K562 (cell line): ENCODE results near the gene ORMDL1. TPM values are rescaled to one million over a fixed set of nuclear protein-coding genes. Genes with fewer than 3 reads are reported as not detected.

Experiments
- BRCA1 ChIP-seq, 2 experiments: fragments of 450-650 bp in 1 of 2; sonication (generic) in 1 of 2; formaldehyde crosslinking in 1 of 2; IDR thresholded peaks; 2 replicates each; pipeline versions ENCODE4 v1.5.0 to v1.6.1; 2017 to 2020; ENCODE audit warnings: mild to moderate bottlenecking in 1 of 2, missing genetic modification reagents in 1 of 2
- BRD4 ChIP-seq: fragments of 200-600 bp; sonication (generic); IDR thresholded peaks from 2 replicates; pipeline ENCODE4 v1.6.1; 2017; ENCODE audit warnings: inconsistent platforms
- CAMTA2 ChIP-seq: fragments of 250-450 bp; sonication (Bioruptor Pico); conservative IDR thresholded peaks from 2 replicates; pipeline ENCODE4 v1.5.1; 2022
- MAFG ChIP-seq: fragments of 450-650 bp; conservative IDR thresholded peaks from 2 replicates; pipeline ENCODE4 v1.6.1; 2016; ENCODE audit warnings: missing genetic modification characterization, missing compliant biosample characterization
- MEIS2 ChIP-seq: fragments of 450-650 bp; IDR thresholded peaks from 2 replicates; pipeline ENCODE4 v1.6.1; 2014; ENCODE audit warnings: mild to moderate bottlenecking; ENCODE audit not compliant: partially characterized antibody
- NUFIP1 ChIP-seq: fragments of 450-650 bp; IDR thresholded peaks from 2 replicates; pipeline ENCODE4 v1.6.1; 2018; ENCODE audit not compliant: partially characterized antibody
- SMARCE1 ChIP-seq: fragments of 450-650 bp; IDR thresholded peaks from 2 replicates; pipeline ENCODE4 v1.7.1; 2016; ENCODE audit warnings: mild to moderate bottlenecking
- ZNF316 ChIP-seq: fragments of 450-650 bp; IDR thresholded peaks from 2 replicates; pipeline ENCODE4 v1.6.1; 2016
- polyA plus RNA-seq, 8 experiments: library from polyadenylated mRNA; depleted of rRNA in 4 of 8; stranded (reverse) in 5 of 8; unstranded in 3 of 8; fragments of >200 nt; fragmentation: Nextera tagmentation in 2 of 8; fragmentation: Illumina TruSeq in 1 of 8; extraction: Ambion mirVana in 2 of 8; extraction: Trizol in 1 of 8; gene quantifications; 2 replicates each; pipeline versions ENCODE4 v1.2.1 to v1.2.3, GENCODE V29; 2011 to 2014; ENCODE audit warnings: inconsistent platforms in 1 of 8, missing spikeins in 1 of 8
- total RNA-seq, 7 experiments: library from RNA; depleted of rRNA in 6 of 7; stranded (reverse); fragments of >200 nt in 6 of 7; fragmentation: Illumina TruSeq in 2 of 7; extraction: Trizol in 2 of 7; gene quantifications; 2 replicates each; pipeline versions ENCODE4 v1.2.1 to v1.2.3, GENCODE V29; 2011 to 2021; ENCODE audit warnings: low replicate concordance in 1 of 7
- TF ChIP-seq, protein P1 (sequence below), 2 experiments: fragments of 450-650 bp in 1 of 2; sonication (generic) in 1 of 2; formaldehyde crosslinking in 1 of 2; IDR thresholded peaks; 2 replicates each; pipeline versions ENCODE4 v1.7.1 to v1.9.0; 2016 to 2022; ENCODE audit warnings: inconsistent platforms in 1 of 2, mild to moderate bottlenecking in 1 of 2, missing genetic modification reagents in 1 of 2
- TF ChIP-seq, protein P2 (sequence below), 2 experiments: fragments of 450-650 bp in 1 of 2; IDR thresholded peaks; 2 replicates each; pipeline ENCODE4 v1.6.1; 2011 to 2017; ENCODE audit warnings: low read depth in 2 of 2, antibody characterized with exemption in 1 of 2, borderline replicate concordance in 1 of 2, low read length in 1 of 2, mild to moderate bottlenecking in 1 of 2, mixed read lengths in 1 of 2; ENCODE audit not compliant: control insufficient read depth in 1 of 2
- TF ChIP-seq, protein P3 (sequence below): fragments of 200-400 bp; formaldehyde crosslinking; IDR thresholded peaks from 2 replicates; pipeline ENCODE4 v1.6.1; 2017; ENCODE audit warnings: mild to moderate bottlenecking, low read depth, low read length, moderate library complexity

The ORMDL1 gene
- total and polyA plus RNA-seq, 9 of the 15 experiments (the other 6 are each of a cell fraction or from before 2014, with no cell fraction given): 35.1 to 74.2 (median 50.0) TPM

DNA sequence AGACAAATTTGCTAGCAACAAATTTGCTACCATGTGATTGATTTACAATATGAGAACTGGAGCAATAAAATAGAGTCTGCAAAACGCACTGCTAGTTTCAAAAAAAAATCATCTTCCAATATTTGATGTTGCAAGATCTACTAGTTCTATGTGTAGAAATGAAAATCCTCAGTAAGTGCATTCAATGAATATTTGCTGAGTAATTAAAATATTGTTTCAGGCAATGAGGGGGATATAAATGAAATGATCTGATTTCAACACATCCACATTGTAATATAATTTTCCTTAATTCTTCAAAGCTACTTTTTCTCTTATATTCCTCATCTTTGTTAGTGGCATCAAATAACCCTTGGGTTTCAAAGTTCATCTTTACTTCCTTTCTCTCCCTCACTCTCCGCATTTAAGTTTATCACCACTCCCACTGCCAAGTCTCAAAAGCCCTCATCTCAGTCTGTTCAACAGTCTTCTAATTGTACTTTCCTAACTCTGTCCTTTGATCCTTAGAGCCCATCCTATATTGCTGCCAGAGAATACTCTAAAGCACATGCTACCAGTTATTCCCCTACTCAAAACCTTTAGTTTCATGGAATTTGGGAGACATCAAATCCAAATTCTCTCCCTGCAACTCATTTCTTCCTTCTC is 27.7 kb downstream of the ORMDL1 start (continued):
- TF ChIP-seq, protein P1, sequence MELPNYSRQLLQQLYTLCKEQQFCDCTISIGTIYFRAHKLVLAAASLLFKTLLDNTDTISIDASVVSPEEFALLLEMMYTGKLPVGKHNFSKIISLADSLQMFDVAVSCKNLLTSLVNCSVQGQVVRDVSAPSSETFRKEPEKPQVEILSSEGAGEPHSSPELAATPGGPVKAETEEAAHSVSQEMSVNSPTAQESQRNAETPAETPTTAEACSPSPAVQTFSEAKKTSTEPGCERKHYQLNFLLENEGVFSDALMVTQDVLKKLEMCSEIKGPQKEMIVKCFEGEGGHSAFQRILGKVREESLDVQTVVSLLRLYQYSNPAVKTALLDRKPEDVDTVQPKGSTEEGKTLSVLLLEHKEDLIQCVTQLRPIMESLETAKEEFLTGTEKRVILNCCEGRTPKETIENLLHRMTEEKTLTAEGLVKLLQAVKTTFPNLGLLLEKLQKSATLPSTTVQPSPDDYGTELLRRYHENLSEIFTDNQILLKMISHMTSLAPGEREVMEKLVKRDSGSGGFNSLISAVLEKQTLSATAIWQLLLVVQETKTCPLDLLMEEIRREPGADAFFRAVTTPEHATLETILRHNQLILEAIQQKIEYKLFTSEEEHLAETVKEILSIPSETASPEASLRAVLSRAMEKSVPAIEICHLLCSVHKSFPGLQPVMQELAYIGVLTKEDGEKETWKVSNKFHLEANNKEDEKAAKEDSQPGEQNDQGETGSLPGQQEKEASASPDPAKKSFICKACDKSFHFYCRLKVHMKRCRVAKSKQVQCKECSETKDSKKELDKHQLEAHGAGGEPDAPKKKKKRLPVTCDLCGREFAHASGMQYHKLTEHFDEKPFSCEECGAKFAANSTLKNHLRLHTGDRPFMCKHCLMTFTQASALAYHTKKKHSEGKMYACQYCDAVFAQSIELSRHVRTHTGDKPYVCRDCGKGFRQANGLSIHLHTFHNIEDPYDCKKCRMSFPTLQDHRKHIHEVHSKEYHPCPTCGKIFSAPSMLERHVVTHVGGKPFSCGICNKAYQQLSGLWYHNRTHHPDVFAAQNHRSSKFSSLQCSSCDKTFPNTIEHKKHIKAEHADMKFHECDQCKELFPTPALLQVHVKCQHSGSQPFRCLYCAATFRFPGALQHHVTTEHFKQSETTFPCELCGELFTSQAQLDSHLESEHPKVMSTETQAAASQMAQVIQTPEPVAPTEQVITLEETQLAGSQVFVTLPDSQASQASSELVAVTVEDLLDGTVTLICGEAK (IDR thresholded peaks at IDR 0.05): no peak
- TF ChIP-seq, protein P1 (CRISPR knock-in tag; IDR thresholded peaks at IDR 0.05): no peak
- TF ChIP-seq BRD4 (no peak), MAFG (tag) (0 out of 2 replicates have a peak, but pooled peaks have one; percentile 43), ZNF316 (peak; percentile 81), BRCA1 (IDR thresholded peaks at IDR 0.05) (no peak), BRCA1 (CRISPR knock-in tag; IDR thresholded peaks at IDR 0.05) (no peak), SMARCE1 (no peak), NUFIP1 (no peak), CAMTA2 (CRISPR knock-in tag) (no peak), MEIS2 (no peak)
- TF ChIP-seq, protein P2, sequence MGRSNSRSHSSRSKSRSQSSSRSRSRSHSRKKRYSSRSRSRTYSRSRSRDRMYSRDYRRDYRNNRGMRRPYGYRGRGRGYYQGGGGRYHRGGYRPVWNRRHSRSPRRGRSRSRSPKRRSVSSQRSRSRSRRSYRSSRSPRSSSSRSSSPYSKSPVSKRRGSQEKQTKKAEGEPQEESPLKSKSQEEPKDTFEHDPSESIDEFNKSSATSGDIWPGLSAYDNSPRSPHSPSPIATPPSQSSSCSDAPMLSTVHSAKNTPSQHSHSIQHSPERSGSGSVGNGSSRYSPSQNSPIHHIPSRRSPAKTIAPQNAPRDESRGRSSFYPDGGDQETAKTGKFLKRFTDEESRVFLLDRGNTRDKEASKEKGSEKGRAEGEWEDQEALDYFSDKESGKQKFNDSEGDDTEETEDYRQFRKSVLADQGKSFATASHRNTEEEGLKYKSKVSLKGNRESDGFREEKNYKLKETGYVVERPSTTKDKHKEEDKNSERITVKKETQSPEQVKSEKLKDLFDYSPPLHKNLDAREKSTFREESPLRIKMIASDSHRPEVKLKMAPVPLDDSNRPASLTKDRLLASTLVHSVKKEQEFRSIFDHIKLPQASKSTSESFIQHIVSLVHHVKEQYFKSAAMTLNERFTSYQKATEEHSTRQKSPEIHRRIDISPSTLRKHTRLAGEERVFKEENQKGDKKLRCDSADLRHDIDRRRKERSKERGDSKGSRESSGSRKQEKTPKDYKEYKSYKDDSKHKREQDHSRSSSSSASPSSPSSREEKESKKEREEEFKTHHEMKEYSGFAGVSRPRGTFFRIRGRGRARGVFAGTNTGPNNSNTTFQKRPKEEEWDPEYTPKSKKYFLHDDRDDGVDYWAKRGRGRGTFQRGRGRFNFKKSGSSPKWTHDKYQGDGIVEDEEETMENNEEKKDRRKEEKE (IDR thresholded peaks at IDR 0.05; ENCODE audit: borderline replicate concordance in 1 of 2, control insufficient read depth in 1 of 2, low read depth in 2 of 2, low read length in 1 of 2): no peak
- TF ChIP-seq, protein P3, sequence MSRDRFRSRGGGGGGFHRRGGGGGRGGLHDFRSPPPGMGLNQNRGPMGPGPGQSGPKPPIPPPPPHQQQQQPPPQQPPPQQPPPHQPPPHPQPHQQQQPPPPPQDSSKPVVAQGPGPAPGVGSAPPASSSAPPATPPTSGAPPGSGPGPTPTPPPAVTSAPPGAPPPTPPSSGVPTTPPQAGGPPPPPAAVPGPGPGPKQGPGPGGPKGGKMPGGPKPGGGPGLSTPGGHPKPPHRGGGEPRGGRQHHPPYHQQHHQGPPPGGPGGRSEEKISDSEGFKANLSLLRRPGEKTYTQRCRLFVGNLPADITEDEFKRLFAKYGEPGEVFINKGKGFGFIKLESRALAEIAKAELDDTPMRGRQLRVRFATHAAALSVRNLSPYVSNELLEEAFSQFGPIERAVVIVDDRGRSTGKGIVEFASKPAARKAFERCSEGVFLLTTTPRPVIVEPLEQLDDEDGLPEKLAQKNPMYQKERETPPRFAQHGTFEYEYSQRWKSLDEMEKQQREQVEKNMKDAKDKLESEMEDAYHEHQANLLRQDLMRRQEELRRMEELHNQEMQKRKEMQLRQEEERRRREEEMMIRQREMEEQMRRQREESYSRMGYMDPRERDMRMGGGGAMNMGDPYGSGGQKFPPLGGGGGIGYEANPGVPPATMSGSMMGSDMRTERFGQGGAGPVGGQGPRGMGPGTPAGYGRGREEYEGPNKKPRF: no peak
